ENCODE results near the gene PTCD1.

- TF ChIP-seq POLR2A (IDR thresholded peaks at IDR 0.05; ENCODE audit: low read depth, low read length), result no peak
- TF ChIP-seq POLR2AphosphoS5 (IDR thresholded peaks at IDR 0.05; ENCODE audit: low read depth, low read length), result no peak
These were observed 55.4 kb downstream of the PTCD1 start for GRCh38 chr7:99383203-99383602.
